Measurements from ENCODE around the gene CCDC141.

DNA sequence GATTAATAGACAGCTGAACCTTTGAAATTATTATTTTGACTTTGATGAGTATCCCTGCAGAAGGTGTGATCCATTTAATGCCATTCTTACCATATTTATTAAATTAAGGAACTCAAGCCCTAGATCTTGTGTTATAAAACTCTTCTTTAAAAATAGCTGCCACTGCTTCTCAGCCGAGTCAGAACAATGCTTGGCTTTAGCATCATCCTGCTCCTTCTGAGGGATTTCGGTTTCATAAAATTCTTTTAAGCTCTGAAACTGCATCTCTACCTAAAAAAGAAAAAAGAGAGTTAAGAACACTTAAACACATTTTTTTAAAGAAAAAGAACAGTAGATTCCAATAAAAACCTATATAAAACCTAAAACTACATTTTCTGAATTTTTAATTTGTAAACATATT, 172.1 kb downstream of the CCDC141 start:
- TF ChIP-seq POLR2AphosphoS5 (IDR thresholded peaks at IDR 0.05) (no peak), SMC3 (conservative IDR thresholded peaks at IDR 0.05; ENCODE audit: poor library complexity) (no peak), TAF1 (IDR thresholded peaks at IDR 0.05; ENCODE audit: low read depth) (no peak), EP300 (conservative IDR thresholded peaks at IDR 0.05; ENCODE audit: poor library complexity, severe bottlenecking) (no peak), RAD21 (conservative IDR thresholded peaks at IDR 0.05) (no peak), EZH2 (IDR thresholded peaks at IDR 0.05; ENCODE audit: borderline replicate concordance, insufficient read depth, low read length, poor library complexity, severe bottlenecking) (no peak)
- TF ChIP-seq, protein P1, sequence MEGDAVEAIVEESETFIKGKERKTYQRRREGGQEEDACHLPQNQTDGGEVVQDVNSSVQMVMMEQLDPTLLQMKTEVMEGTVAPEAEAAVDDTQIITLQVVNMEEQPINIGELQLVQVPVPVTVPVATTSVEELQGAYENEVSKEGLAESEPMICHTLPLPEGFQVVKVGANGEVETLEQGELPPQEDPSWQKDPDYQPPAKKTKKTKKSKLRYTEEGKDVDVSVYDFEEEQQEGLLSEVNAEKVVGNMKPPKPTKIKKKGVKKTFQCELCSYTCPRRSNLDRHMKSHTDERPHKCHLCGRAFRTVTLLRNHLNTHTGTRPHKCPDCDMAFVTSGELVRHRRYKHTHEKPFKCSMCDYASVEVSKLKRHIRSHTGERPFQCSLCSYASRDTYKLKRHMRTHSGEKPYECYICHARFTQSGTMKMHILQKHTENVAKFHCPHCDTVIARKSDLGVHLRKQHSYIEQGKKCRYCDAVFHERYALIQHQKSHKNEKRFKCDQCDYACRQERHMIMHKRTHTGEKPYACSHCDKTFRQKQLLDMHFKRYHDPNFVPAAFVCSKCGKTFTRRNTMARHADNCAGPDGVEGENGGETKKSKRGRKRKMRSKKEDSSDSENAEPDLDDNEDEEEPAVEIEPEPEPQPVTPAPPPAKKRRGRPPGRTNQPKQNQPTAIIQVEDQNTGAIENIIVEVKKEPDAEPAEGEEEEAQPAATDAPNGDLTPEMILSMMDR (IDR thresholded peaks at IDR 0.05; ENCODE audit: poor library complexity, severe bottlenecking): no peak

All from neural cell (in vitro differentiated cells).